Stimulated activated effector memory CD8-positive, alpha-beta T cell treated with anti-CD3 and anti-CD28 coated beads, Interleukin-12 subunit alpha, Interleukin-12 subunit beta, amount 100 ng/mL, for 72 hours (primary cell): ENCODE results near the gene MMEL1.
"Not testable (repeated sequence)": the region's sequence is repeated elsewhere in the genome, so short reads cannot be mapped to it uniquely, and the experiment has no call there.

Source experiments
- ATAC-seq: fragments of 150-1000 bp; cut with Tn5 transposase; 2 replicates; pipeline ENCODE4 v1.10.0; 2021
- DNase-seq, 2 donors: peaks; one replicate each; pipeline ENCODE4 v3.0.0; 2021 to 2022; ENCODE audit warnings: low spot score in 2 of 2
- H3K27ac Mint-ChIP-seq: one replicate; pipeline ENCODE4 v1.8.0; 2022; ENCODE audit warnings: mild to moderate bottlenecking, mixed read lengths
- H3K36me3 Mint-ChIP-seq: one replicate; pipeline ENCODE4 v1.8.0; 2022; ENCODE audit warnings: mild to moderate bottlenecking, mixed read lengths
- H3K4me1 Mint-ChIP-seq: one replicate; pipeline ENCODE4 v1.8.0; 2022; ENCODE audit warnings: mixed read lengths
- H3K4me3 Mint-ChIP-seq: one replicate; pipeline ENCODE4 v1.8.0; 2022; ENCODE audit warnings: mild to moderate bottlenecking, mixed read lengths
- H3K9me3 Mint-ChIP-seq: one replicate; pipeline ENCODE4 v1.8.0; 2022; ENCODE audit warnings: mixed read lengths

The MMEL1 gene

GRCh38 chr1:2558420-2558819 is 74.4 kb downstream of the MMEL1 start:
- Mint-ChIP-seq H3K4me1 (peaks cover 63% of the 10 kb centered on the region), H3K4me3 (peak overlapping the region; percentile 99), H3K9me3 (no peaks in the 10 kb centered on the region), H3K27ac (peak overlapping the region; percentile 99), H3K36me3 (peaks cover 72% of the 10 kb centered on the region)
- ATAC-seq (no peak), DNase-seq (no peak)

GRCh38 chr1:2557482-2558400 is 75.1 kb downstream of the MMEL1 start:
- Mint-ChIP-seq H3K4me3 (peak overlapping the region; percentile 99), H3K27ac (peak overlapping the region; percentile 99), H3K4me1 (peaks cover 59% of the 10 kb centered on the region), H3K9me3 (no peaks in the 10 kb centered on the region), H3K36me3 (peaks cover 66% of the 10 kb centered on the region)
- ATAC-seq, result no peak
- DNase-seq, result no peak

- DNase-seq (peak in 1 of 2 donors; percentile 77), ATAC-seq (peak; percentile 3)
- peaks cover 57% of the 10 kb centered on the region for H3K36me3 Mint-ChIP-seq
- H3K4me3 Mint-ChIP-seq, result peak overlapping the region; percentile 99
- peaks cover 56% of the 10 kb centered on the region for H3K4me1 Mint-ChIP-seq
- peak overlapping the region; percentile 99 for H3K27ac Mint-ChIP-seq
- no peaks in the 10 kb centered on the region for H3K9me3 Mint-ChIP-seq
Measured at GRCh38 chr1:2556678-2557481, 75.9 kb downstream of the MMEL1 start.

DNA sequence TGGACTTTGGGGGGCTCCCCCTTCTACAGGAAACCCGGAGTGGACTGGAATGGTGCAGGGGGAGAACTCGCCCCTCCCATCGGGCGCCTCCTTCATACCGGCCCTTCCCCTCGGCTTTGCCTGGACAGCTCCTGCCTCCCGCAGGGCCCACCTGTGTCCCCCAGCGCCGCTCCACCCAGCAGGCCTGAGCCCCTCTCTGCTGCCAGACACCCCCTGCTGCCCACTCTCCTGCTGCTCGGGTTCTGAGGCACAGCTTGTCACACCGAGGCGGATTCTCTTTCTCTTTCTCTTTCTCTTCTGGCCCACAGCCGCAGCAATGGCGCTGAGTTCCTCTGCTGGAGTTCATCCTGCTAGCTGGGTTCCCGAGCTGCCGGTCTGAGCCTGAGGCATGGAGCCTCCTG is 76.5 kb downstream of the MMEL1 start, which contains the start of gene TNFRSF14:
Gene TNFRSF14 (plus strand): TSS at position 95 of the 401 bp plus-strand sequence. CDS start 294 bp downstream, at position 389.
- H3K4me1 Mint-ChIP-seq, result peaks cover 51% of the 10 kb centered on the region
- H3K9me3 Mint-ChIP-seq, result no peaks in the 10 kb centered on the region
- peak within 1 kb of the TSS; percentile 99 for H3K4me3 Mint-ChIP-seq
- H3K36me3 Mint-ChIP-seq, result peaks cover 51% of the 10 kb centered on the region
- peak; percentile 70 for ATAC-seq
- no peak for DNase-seq
- H3K27ac Mint-ChIP-seq, result peak within 1 kb of the TSS; percentile 99

- ATAC-seq, result peak; percentile 82
- Mint-ChIP-seq H3K9me3 (no peaks in the 10 kb centered on the region), H3K4me1 (peaks cover 46% of the 10 kb centered on the region), H3K27ac (peak overlapping the region; percentile 99), H3K4me3 (peak overlapping the region; percentile 99), H3K36me3 (peaks cover 46% of the 10 kb centered on the region)
- peak; percentile 71 to 91 for DNase-seq
Measured at GRCh38 chr1:2555634-2556276, 77.1 kb downstream of the MMEL1 start.

DNA sequence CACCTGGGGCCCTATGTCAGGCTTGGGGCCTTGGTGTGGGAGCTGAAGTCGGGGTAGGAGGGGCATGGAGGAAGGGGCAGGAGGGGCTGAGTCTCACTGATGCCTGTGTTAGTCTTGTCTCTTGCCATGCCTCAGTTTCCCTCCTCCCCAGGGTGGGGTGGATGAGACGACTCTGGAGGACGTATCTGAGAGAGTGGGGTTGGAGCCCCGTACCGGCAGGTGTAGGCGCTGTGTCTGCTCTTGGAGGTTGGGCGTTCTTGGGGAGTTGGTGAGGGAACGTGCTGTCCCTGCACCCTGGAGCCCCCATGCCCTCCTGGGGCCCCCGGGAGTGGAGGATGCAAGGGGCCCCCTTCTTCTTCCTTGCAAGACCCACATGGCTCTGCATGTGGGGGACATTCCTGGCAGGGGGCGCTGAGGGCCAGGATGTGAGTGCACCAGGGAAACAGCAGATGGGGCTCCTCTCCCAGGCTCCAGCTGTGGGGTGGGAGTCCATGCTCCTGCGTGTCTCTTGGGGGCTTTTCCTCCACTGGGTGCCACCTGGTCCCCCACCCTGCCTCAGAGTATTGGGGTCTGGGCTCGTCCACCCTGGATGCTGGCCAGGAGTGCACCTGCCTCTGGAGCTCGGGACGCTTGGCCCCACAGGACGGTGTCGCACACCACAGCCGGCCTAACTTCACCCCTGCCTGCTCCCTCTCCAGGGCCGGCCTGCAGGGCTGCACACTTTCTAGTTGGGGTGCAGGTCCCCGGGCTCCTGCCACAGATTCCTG is 78.0 kb downstream of the MMEL1 start:
- Mint-ChIP-seq H3K9me3 (no peaks in the 10 kb centered on the region), H3K36me3 (peaks cover 36% of the 10 kb centered on the region), H3K4me1 (peaks cover 46% of the 10 kb centered on the region), H3K27ac (peak overlapping the region; percentile 99), H3K4me3 (peak overlapping the region; percentile 99)
- ATAC-seq (no peak), DNase-seq (peak in 1 of 2 donors; percentile 65)

DNA sequence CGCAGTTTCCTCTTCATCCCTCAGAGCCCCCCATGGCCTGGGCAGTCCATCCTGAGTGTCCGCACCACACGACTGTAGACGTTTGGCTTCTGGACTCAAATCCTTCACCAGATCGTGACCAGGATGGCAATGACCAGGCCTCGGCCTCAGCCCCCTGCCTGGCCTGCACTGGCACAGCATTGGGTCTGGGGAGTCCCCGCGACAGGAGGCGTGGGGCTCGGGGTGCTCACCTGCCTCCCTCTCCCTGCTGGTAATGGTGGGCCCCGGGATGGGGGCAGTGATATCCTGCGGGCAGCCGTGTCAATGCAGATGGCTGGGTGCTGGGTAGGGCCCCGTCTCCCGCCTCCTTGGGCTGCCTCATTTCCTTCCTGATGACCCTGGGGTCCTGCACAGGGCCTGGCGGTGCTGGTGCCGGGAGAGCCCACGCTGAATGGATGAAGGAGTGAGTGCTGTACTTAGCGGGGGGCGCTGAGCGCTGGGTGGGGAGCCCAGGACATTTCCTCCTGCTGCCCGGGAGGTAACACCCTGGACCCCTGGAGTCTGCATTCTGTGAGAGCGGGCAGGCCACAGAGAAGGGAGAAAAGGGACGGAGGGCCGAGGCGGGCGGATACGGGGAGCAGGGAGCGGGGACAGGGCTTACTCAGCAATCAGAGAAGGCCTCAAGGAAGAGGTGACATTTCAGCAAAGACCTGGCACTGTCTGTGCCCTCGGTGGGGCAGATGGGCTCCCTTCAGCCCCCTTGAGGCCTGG is 78.8 kb downstream of the MMEL1 start:
- Mint-ChIP-seq H3K9me3 (no peaks in the 10 kb centered on the region), H3K4me3 (peak overlapping the region; percentile 99), H3K4me1 (peaks cover 52% of the 10 kb centered on the region), H3K36me3 (peaks cover 35% of the 10 kb centered on the region), H3K27ac (peak overlapping the region; percentile 99)
- ATAC-seq (no peak), DNase-seq (no peak)

- not testable (repeated sequence) for ATAC-seq, DNase-seq, H3K4me3 Mint-ChIP-seq, H3K9me3 Mint-ChIP-seq, H3K27ac Mint-ChIP-seq
- Mint-ChIP-seq H3K36me3 (peaks cover 35% of the 10 kb centered on the region), H3K4me1 (peaks cover 47% of the 10 kb centered on the region)
Measured at GRCh38 chr1:2553076-2553475, 79.7 kb downstream of the MMEL1 start.

- ATAC-seq (no peak), DNase-seq (no peak)
- peaks cover 46% of the 10 kb centered on the region for H3K4me1 Mint-ChIP-seq
- no peaks in the 10 kb centered on the region for H3K9me3 Mint-ChIP-seq
- no peak overlapping the region for H3K4me3 Mint-ChIP-seq
- peaks cover 39% of the 10 kb centered on the region for H3K36me3 Mint-ChIP-seq
- no peak overlapping the region for H3K27ac Mint-ChIP-seq
Measured at GRCh38 chr1:2552189-2552588, 80.6 kb downstream of the MMEL1 start.

DNA sequence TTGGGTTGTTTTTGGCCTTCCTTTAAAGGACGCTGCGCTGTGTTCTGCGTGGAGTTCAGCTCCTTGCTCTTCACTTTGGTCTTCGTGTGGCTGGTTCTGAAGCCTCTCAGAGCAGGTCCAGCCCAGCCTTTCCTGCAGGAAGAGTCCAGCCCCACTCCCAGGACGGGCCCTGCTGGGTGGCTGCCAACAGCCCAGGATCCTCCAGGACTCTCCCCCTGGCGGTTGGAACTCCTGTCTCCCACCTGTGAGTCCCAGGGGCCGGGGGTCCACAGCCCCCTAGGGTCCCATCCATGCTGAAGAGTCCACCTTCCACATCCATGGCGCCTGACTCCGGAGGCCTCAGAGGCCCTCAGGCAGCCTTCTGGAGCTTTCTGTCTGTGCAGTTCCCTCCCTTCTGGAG is 81.3 kb downstream of the MMEL1 start:
- Mint-ChIP-seq H3K27ac (peak overlapping the region; percentile 80), H3K4me1 (peaks cover 45% of the 10 kb centered on the region), H3K36me3 (peaks cover 40% of the 10 kb centered on the region)
- not testable (repeated sequence) for H3K9me3 Mint-ChIP-seq, DNase-seq, ATAC-seq, H3K4me3 Mint-ChIP-seq

GRCh38 chr1:2550309-2550861 is 82.4 kb downstream of the MMEL1 start:
- not testable (repeated sequence) for ATAC-seq

GRCh38 chr1:2549367-2550029 is 83.3 kb downstream of the MMEL1 start:
- peaks cover 29% of the 10 kb centered on the region for H3K4me1 Mint-ChIP-seq
- DNase-seq, H3K9me3 Mint-ChIP-seq, ATAC-seq: not testable (repeated sequence)
- H3K4me3 Mint-ChIP-seq, result peak overlapping the region; percentile 88
- H3K36me3 Mint-ChIP-seq, result peaks cover 32% of the 10 kb centered on the region
- peak overlapping the region; percentile 89 for H3K27ac Mint-ChIP-seq

More at GRCh38 chr1:2550309-2550861, 82.4 kb downstream of the MMEL1 start:
- peak overlapping the region; percentile 88 for H3K4me3 Mint-ChIP-seq
- DNase-seq, H3K9me3 Mint-ChIP-seq: not testable (repeated sequence)
- H3K4me1 Mint-ChIP-seq, result peaks cover 37% of the 10 kb centered on the region
- peak overlapping the region; percentile 89 for H3K27ac Mint-ChIP-seq
- peaks cover 33% of the 10 kb centered on the region for H3K36me3 Mint-ChIP-seq

DNA sequence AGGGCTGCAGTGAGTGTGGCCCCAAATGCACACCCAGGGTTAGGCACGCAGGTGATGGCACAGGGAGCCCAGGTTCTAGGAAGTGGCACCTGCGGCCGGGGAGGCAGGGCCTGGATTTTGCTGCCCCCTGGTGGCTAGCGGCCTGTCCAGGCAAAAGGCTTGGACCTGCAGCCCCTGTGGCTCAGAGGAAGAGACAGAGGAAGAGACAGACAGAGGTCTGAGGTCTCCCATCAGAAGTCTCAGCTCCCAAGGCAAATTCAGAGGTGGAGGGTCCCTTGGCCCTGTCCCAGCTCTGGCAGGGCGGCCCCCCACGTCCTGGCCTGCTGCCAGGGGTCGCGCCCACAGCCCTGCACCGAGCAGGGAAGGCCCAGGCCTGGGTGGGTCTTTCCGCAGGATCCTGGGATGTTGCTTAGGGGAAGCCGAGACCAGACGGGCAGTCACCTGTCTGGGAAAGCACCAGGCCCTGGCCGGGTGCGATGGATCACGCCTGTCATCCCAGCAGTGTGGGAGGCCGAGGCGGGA is 84.7 kb downstream of the MMEL1 start:
- H3K9me3 Mint-ChIP-seq, result no peaks in the 10 kb centered on the region
- peak overlapping the region; percentile 88 for H3K4me3 Mint-ChIP-seq
- peak; percentile 85 to 93 for DNase-seq
- ATAC-seq, result peak; percentile 60
- peaks cover 19% of the 10 kb centered on the region for H3K4me1 Mint-ChIP-seq
- H3K27ac Mint-ChIP-seq, result peak overlapping the region; percentile 89
- peaks cover 32% of the 10 kb centered on the region for H3K36me3 Mint-ChIP-seq
